ENCODE measurements around the gene SCUBE1.

SCUBE1 gene

GRCh38 chr22:43295660-43296059 is 47.5 kb downstream of the SCUBE1 start:
- Histone ChIP-seq H3K27me3 (ENCODE audit: insufficient read depth, low read length) (peaks cover 5% of the 10 kb centered on the region; the same call in 1 of the 2 replicates), H3K27ac (ENCODE audit: low read depth, low read length, poor library complexity, severe bottlenecking) (no peak overlapping the region), H3K36me3 (ENCODE audit: insufficient read depth, low read length) (no peaks in the 10 kb centered on the region), H3K4me2 (ENCODE audit: low read length) (no peak overlapping the region), H3K9ac (ENCODE audit: low read length) (no peak overlapping the region), H3K79me2 (ENCODE audit: insufficient read depth, low read length) (no peaks in the 10 kb centered on the region), H2AFZ (ENCODE audit: low read length) (no peak overlapping the region), H3K9me2 (ENCODE audit: low read depth, low read length) (no peaks in the 10 kb centered on the region), H4K20me1 (ENCODE audit: insufficient read depth, low read length) (no peaks in the 10 kb centered on the region), H3K4me1 (ENCODE audit: insufficient read depth, low read length, severe bottlenecking) (no peaks in the 10 kb centered on the region), H3K4me3 (ENCODE audit: low read depth, low read length, poor library complexity, severe bottlenecking) (no peak overlapping the region), H3F3A (ENCODE audit: insufficient read depth, low read length) (no peaks in the 10 kb centered on the region), H3K9me3 (ENCODE audit: low read length) (no peaks in the 10 kb centered on the region)
- TF ChIP-seq, protein P1, sequence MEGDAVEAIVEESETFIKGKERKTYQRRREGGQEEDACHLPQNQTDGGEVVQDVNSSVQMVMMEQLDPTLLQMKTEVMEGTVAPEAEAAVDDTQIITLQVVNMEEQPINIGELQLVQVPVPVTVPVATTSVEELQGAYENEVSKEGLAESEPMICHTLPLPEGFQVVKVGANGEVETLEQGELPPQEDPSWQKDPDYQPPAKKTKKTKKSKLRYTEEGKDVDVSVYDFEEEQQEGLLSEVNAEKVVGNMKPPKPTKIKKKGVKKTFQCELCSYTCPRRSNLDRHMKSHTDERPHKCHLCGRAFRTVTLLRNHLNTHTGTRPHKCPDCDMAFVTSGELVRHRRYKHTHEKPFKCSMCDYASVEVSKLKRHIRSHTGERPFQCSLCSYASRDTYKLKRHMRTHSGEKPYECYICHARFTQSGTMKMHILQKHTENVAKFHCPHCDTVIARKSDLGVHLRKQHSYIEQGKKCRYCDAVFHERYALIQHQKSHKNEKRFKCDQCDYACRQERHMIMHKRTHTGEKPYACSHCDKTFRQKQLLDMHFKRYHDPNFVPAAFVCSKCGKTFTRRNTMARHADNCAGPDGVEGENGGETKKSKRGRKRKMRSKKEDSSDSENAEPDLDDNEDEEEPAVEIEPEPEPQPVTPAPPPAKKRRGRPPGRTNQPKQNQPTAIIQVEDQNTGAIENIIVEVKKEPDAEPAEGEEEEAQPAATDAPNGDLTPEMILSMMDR (IDR thresholded peaks at IDR 0.05; ENCODE audit: low read length), result no peak
- TF ChIP-seq EZH2 (IDR thresholded peaks at IDR 0.05; ENCODE audit: borderline replicate concordance, low read length), result no peak

DNA sequence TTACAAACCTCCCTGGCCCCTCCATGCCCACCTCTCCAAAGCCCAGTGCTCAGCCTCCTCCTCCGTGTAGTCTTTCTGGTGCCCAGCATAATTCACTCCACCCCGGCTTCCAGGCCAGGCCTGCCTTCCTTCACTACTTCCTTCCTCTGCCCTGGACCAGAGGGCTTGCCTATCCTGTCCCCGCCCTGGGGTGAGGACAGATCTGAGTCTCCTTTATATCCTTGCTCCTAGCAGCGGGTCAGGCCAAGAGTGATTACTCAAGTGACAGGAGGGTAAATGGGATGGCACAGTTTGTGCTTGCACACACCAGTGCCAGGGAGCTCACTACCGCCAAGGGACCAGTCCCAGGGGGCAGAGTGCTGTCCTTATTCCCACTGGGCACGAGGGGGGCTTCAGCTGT is 48.0 kb downstream of the SCUBE1 start:
- H3K4me2 ChIP-seq (ENCODE audit: low read length), result no peak overlapping the region
- TF ChIP-seq, protein P1 (IDR thresholded peaks at IDR 0.05; ENCODE audit: low read length), result no peak
- no peak for TF ChIP-seq EZH2 (IDR thresholded peaks at IDR 0.05; ENCODE audit: borderline replicate concordance, low read length)

GRCh38 chr22:43293655-43294392 is 49.3 kb downstream of the SCUBE1 start:
- Histone ChIP-seq H3K9me3 (ENCODE audit: low read length) (no peaks in the 10 kb centered on the region), H3K79me2 (ENCODE audit: insufficient read depth, low read length) (no peaks in the 10 kb centered on the region), H3K27me3 (ENCODE audit: insufficient read depth, low read length) (no peaks in the 10 kb centered on the region), H3K9ac (ENCODE audit: low read length) (no peak overlapping the region), H3K4me1 (ENCODE audit: insufficient read depth, low read length, severe bottlenecking) (no peaks in the 10 kb centered on the region), H2AFZ (ENCODE audit: low read length) (no peak overlapping the region), H3K9me2 (ENCODE audit: low read depth, low read length) (no peaks in the 10 kb centered on the region), H3K36me3 (ENCODE audit: insufficient read depth, low read length) (no peaks in the 10 kb centered on the region), H3F3A (ENCODE audit: insufficient read depth, low read length) (no peaks in the 10 kb centered on the region), H3K4me3 (ENCODE audit: low read depth, low read length, poor library complexity, severe bottlenecking) (no peak overlapping the region), H3K27ac (ENCODE audit: low read depth, low read length, poor library complexity, severe bottlenecking) (no peak overlapping the region), H4K20me1 (ENCODE audit: insufficient read depth, low read length) (no peaks in the 10 kb centered on the region), H3K4me2 (ENCODE audit: low read length) (no peak overlapping the region)
- no peak for TF ChIP-seq EZH2 (IDR thresholded peaks at IDR 0.05; ENCODE audit: borderline replicate concordance, low read length)
- TF ChIP-seq, protein P1 (IDR thresholded peaks at IDR 0.05; ENCODE audit: low read length), result no peak

More for the DNA sequence above, 48.0 kb downstream of the SCUBE1 start:
- H4K20me1 ChIP-seq (ENCODE audit: insufficient read depth, low read length), result no peaks in the 10 kb centered on the region
- H3K4me3 ChIP-seq (ENCODE audit: low read depth, low read length, poor library complexity, severe bottlenecking), result no peak overlapping the region
- no peak overlapping the region for H3K27ac ChIP-seq (ENCODE audit: low read depth, low read length, poor library complexity, severe bottlenecking)
- H3K4me1 ChIP-seq (ENCODE audit: insufficient read depth, low read length, severe bottlenecking), result no peaks in the 10 kb centered on the region
- H3K36me3 ChIP-seq (ENCODE audit: insufficient read depth, low read length), result no peaks in the 10 kb centered on the region
- no peaks in the 10 kb centered on the region for H3K9me2 ChIP-seq (ENCODE audit: low read depth, low read length)
- no peaks in the 10 kb centered on the region for H3F3A ChIP-seq (ENCODE audit: insufficient read depth, low read length)
- H3K79me2 ChIP-seq (ENCODE audit: insufficient read depth, low read length), result no peaks in the 10 kb centered on the region
- H2AFZ ChIP-seq (ENCODE audit: low read length), result no peak overlapping the region
- no peak overlapping the region for H3K9ac ChIP-seq (ENCODE audit: low read length)
- H3K27me3 ChIP-seq (ENCODE audit: insufficient read depth, low read length), result peaks cover 5% of the 10 kb centered on the region; the same call in 1 of the 2 replicates
- no peaks in the 10 kb centered on the region for H3K9me3 ChIP-seq (ENCODE audit: low read length)

Measured in OCI-LY1 (cell line).